Uterus (tissue), 2 donors: ENCODE measurements around the gene SYCE3.

Experiments used
- CTCF ChIP-seq, 4 experiments: fragments of 200-600 bp in 2 of 4; fragments of 450-650 bp in 2 of 4; sonication (generic) in 2 of 4; IDR thresholded peaks; one replicate each; pipeline ENCODE4 v1.5.1; 2016 to 2019; ENCODE audit warnings: antibody characterized with exemption in 4 of 4, mild to moderate bottlenecking in 2 of 4, moderate library complexity in 1 of 4
- POLR2A ChIP-seq, 2 donors: fragments of 450-650 bp; IDR thresholded peaks; one replicate each; pipeline ENCODE4 v1.6.1; 2016; ENCODE audit warnings: antibody characterized with exemption in 2 of 2, mild to moderate bottlenecking in 1 of 2, moderate library complexity in 1 of 2

- TF ChIP-seq CTCF (IDR thresholded peaks at IDR 0.05) (no peak), POLR2A (IDR thresholded peaks at IDR 0.05) (no peak)
Observed at GRCh38 chr22:50550395-50550794, 12.3 kb downstream of the SYCE3 start.
